ENCODE measurements around the gene ZHX3.

Gene ZHX3

GRCh38 chr20:41214666-41215065, 102.9 kb downstream of the ZHX3 start:
- TF ChIP-seq, protein P1, sequence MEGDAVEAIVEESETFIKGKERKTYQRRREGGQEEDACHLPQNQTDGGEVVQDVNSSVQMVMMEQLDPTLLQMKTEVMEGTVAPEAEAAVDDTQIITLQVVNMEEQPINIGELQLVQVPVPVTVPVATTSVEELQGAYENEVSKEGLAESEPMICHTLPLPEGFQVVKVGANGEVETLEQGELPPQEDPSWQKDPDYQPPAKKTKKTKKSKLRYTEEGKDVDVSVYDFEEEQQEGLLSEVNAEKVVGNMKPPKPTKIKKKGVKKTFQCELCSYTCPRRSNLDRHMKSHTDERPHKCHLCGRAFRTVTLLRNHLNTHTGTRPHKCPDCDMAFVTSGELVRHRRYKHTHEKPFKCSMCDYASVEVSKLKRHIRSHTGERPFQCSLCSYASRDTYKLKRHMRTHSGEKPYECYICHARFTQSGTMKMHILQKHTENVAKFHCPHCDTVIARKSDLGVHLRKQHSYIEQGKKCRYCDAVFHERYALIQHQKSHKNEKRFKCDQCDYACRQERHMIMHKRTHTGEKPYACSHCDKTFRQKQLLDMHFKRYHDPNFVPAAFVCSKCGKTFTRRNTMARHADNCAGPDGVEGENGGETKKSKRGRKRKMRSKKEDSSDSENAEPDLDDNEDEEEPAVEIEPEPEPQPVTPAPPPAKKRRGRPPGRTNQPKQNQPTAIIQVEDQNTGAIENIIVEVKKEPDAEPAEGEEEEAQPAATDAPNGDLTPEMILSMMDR (IDR thresholded peaks at IDR 0.05) = no peak
- no peak for DNase-seq (ENCODE audit: low spot score)
- no peak overlapping the region for H3K4me3 ChIP-seq
- H3K27ac ChIP-seq = no peak overlapping the region

DNA sequence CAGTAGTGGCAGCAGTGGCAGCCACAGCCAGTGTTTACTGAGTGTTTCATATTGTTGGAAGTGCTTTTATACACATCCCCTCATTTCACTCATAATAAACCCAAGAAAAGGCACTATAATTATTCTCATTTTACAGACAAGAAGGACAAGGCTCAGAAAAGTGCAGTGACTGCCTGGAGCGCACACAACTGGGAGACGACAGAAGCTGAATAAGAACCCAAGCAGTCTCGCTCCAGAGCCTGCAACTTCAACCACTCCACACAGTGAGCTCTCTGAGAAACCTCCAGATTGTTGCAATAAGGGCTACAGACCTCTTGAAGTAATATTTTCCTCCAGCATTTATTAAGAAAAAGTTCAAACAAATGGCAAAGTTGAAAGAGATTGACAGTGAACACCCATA, 103.3 kb downstream of the ZHX3 start:
- Histone ChIP-seq H3K27ac (no peak overlapping the region), H3K4me3 (no peak overlapping the region)
- TF ChIP-seq, protein P1 (IDR thresholded peaks at IDR 0.05) = no peak
- DNase-seq (ENCODE audit: low spot score) = no peak

DNA sequence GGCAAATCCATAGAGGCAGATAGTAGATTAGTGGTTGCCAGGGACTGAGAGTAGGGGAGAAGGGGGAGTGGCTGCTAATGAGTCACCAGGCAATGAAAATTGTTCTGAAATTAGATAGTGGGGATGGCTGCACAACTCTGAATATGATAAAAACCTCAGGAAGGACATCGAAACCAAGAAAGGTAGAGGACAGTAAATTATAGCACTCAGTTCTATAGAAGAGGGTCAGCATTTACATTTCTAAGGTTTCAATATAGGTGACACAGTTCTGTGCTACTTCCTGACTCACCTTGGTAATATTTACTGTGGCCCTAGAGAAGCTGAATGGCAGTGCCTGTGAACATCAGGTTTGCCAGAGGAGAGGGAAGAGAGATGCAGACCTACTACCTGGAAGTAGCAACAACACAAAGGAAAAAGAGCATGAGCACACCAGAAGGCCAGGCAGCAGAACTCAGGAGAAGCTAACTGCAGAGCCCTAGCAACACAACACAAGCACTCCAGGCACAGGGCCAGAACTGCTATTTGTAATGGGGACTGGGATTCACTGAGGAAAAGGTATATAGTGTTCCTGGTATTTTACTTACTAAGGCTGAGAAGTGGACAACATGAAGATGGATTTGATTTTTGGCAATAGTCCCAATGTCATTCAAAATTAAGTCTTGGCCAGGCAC, 104.2 kb downstream of the ZHX3 start:
- H3K27ac ChIP-seq = no peak overlapping the region
- DNase-seq (ENCODE audit: low spot score) = no peak
- TF ChIP-seq, protein P1 (IDR thresholded peaks at IDR 0.05) = no peak
- no peak overlapping the region for H3K4me3 ChIP-seq

GRCh38 chr20:41205313-41205712, 112.2 kb downstream of the ZHX3 start:
- DNase-seq (ENCODE audit: low spot score) = no peak
- TF ChIP-seq, protein P1 (IDR thresholded peaks at IDR 0.05) = no peak
- no peak overlapping the region for H3K4me3 ChIP-seq
- peak overlapping the region in 1 of 2 donors; percentile 28 for H3K27ac ChIP-seq

GRCh38 chr20:41204304-41205265, 112.9 kb downstream of the ZHX3 start:
- no peak overlapping the region for H3K4me3 ChIP-seq
- TF ChIP-seq, protein P1 (IDR thresholded peaks at IDR 0.05) = no peak

DNA sequence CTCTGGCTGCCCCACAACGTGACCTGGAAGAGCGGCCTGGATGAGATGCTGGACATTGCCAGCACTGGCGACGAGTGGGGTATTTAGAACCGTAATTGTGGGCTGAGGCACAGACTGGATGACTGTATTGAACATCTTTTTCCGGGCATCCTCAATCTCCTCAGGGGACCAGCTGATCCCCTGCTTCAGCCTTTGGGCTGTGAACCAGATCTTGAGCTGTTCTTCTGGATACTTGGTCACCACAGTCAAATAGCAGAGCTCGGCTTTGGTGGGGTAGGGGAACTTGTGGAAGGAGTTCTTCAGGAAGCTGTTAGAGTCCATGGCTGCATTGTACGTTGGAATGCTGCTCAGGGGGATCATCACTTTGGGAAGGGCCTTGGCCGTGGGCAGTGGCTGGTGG, 113.9 kb downstream of the ZHX3 start:
- no peak for DNase-seq (ENCODE audit: low spot score)
- Histone ChIP-seq H3K27ac (no peak overlapping the region), H3K4me3 (no peak overlapping the region)
- TF ChIP-seq, protein P1 (IDR thresholded peaks at IDR 0.05) = no peak

More at GRCh38 chr20:41204304-41205265, 112.9 kb downstream of the ZHX3 start:
- no peak overlapping the region for H3K27ac ChIP-seq
- DNase-seq (ENCODE audit: low spot score) = no peak

Measured in coronary artery (tissue), 2 donors.